HG03103 (cell line): ENCODE measurements around the gene GDNF.
"Not testable (repeated sequence)": the region's sequence is repeated elsewhere in the genome, so short reads cannot be mapped to it uniquely, and the experiment has no call there.

Experiments
- ATAC-seq: cut with Tn5 transposase; IDR thresholded peaks from one replicate; pipeline ENCODE4 v1.9.1; 2021; ENCODE audit warnings: low read depth; ENCODE audit not compliant: unreplicated experiment

Gene GDNF

DNA sequence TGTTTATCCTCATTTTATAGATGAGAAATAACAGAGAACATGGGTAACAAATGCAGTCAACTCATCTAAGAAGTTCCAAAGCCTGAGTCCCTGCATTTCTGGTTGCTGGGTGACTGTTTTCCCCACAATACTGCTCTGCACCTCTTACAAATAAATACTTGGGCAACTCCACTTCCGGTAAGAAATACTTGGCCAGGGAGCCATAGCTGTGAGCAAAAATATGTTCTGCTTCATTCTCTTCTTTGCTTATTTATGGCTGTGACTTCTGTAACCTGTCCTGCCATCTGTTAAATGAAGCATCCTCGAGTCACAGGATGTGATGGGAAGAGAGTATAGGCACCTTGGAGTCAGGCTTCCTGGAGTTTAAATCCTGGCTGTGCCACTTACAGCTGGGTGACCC, 49.9 kb downstream of the GDNF start:
- no peak for ATAC-seq

DNA sequence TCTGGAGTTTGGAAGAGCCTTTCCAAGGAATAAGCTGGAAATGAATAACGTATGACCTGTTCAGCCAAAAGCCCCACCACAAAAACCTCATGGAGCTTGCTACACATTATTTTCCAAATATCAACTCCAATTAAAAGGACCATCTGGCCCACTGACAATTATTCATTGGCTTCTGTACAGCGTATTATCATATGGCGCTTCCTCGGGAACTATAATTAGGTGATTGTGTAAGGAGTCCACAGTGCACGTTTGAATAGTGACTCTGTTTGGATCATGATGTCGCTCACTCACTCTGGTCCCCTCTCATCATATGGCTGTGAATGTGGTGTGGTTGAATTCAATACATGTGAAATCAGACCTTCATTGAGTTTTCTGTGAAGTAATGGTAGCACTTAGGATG, 52.1 kb downstream of the GDNF start:
- ATAC-seq = no peak

DNA sequence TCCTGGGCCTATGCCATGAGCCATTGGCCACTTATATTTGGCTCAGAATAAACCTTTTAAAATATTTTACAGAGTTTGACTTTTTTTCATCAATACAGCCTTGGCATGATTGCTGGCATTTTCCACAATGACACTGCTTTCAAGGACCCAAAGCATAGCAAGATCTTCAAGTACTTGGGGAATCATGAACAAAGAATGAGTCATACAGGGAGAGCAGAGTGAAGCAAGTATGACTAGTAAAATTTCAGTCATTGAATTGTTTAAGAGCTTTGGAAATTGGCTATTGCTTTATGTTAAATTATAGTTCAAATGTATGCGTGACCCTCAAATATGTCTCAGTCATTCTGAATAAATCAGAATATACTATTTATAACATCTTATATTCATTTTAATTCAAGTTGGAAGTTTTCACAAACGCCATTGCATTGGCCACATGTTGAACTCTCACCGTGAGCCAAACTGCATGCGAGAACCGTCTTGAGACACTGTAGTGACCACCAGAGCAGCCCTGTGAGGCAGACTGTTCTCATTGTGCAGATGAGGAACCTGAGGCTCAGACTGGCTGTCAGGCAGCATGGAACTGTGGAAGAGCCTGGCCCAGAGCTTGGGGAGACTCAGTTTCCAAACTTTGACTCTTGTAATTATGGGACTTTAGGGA, 52.9 kb downstream of the GDNF start:
- no peak for ATAC-seq

DNA sequence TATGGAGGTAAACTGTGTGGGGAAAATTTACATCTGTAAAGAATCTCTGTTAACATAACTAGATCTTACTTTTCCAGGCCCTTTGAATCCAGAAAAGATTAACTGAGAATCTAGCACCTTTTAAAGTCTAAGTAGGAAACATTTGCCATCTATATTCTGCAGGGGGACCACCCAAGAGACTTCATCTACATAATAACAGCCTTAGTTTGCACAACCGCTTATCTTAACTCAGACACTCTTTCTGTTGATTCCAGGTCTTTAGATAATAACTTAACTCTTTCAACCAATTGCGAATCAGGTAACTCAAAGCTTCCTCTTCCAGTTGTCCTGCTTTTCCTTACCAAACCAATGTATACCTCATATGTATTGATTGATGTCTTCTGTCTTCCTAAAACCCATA, 53.4 kb downstream of the GDNF start:
- ATAC-seq = no peak

GRCh38 chr5:37781409-37781808, 58.4 kb downstream of the GDNF start:
- ATAC-seq = not testable (repeated sequence)

DNA sequence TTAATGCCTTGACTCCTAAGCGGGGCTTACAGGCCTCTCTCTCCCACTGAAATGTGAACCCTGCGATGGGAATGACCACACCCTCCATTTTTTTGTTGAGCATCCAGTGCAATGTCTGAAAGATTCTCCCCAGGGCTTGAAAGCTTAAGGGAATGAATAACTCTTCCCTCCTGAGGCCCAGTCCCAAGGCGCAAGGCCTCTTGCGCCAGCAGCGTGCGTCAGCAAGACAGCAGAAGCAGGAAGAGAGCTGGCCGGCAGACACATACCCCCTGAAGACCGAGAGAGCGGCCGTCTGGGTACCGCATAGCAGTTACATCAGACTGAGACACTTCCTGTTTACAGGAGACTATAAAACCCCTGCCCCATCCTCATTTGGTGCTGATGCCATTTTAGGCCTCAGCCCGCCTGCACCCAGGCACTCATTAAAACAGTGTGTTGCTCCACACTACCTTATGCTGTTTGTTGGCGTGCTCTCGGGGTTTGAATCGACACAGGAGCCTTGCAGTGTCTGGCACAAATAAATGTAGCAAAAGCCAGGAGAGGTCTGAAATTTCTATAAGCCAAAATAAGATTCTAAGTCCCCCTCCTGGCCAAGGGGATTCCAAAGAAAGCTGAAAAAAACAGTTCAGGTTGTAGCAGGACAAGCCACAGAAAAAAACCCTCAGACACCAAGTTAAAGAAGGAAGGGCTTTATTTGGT, 62.3 kb downstream of the GDNF start:
- ATAC-seq = no peak

DNA sequence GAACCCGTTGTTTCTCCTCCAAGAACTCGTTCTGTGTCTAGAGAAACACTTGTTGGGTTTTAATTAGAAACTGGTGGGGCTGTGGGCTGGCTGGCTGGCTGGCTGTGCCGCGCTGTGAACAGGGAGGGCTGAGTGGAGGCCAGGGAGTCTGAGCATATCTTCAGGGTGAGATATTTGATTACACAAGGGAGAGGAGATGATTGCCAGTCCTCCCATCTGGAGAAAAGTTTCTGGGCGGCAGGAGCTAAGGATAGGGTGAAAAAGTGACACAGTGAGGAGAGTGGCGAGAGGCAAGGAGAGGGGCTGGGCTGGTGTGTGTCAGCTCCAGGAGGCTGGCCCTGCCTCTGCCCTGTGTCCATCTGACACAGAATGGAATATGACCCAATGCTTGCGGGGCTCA, 63.0 kb downstream of the GDNF start:
- no peak for ATAC-seq

- no peak for ATAC-seq
These were observed 64.8 kb downstream of the GDNF start for GRCh38 chr5:37774912-37775483.

DNA sequence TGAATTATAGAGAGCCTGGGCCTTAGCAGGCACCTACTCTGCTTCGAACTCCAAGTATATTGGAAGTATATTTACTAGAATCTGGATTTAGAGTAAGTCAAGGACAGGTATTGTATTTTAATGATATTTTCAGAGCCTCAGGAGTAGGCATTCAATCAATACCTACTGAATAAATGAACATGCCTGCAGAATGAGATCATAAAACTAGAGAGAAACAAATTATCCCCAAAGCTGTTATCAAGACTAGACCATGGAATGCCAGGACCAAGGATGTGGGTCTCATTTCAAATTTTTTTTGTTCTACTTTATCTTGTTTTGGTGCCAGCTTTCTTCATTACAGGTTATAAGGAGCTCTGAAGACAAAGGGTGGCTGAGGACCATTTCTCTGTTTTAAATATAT, 66.0 kb downstream of the GDNF start:
- no peak for ATAC-seq

- ATAC-seq = no peak
These were observed 67.6 kb downstream of the GDNF start for GRCh38 chr5:37772255-37772654.

DNA sequence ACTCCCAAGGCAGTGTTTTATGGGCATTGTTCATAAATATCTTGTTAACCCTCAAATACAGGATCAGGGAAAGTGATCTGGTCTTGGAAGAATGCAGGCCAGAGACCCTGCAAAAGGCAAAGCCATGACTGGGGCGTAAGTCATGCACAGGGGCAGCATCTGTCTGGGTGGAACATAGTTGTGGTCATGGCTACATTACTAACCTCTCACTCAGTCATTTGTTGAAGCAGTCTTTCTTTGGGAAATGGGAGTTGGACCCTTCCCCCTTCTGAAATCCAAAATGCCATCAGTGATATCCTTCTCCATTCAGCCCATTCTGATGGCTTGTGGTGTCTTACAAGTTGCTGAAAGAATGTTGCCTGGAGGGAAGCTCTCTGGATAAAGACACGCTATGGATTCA, 68.1 kb downstream of the GDNF start:
- no peak for ATAC-seq

- no peak for ATAC-seq
These were observed 68.6 kb downstream of the GDNF start for GRCh38 chr5:37771203-37771611.

- ATAC-seq = no peak
These were observed 69.1 kb downstream of the GDNF start for GRCh38 chr5:37770786-37771185.

DNA sequence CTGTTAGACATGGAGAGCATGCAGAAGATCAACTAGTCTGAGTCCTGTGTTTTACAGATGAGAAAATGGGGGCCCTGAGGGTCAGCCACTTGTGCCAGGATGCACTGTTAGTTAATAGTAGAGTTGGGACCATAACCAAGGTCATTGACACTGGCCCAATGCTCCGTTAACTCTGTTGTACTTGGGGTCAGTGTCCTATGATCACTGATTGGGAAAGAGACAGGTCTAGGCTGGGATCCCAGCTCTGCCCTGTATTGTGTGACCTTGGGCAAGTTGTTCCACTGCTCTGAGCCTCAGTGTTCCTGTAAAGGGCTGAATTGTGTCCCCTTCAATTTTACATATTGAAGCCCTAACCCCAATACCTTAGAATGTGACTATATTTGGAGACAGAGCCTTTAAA, 70.0 kb downstream of the GDNF start:
- ATAC-seq = no peak

DNA sequence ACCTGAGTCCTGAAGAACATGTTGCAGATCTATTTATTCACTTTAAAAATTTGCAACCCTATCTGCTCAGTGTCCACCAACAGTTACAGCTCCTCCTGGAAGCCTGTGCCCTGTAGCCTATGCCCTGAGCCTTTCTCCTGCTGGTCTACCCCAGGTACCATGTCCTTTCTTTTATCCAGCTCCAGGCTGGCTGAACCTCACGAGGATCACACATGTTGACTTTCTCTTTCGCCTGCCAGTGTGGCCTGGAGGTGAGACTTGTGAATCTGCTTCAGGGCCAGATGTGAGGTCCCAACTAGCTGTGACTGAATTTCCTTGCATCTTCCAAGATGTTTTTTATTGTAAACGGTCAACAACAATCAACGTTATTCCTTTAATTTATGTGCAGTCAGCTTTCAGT, 70.7 kb downstream of the GDNF start:
- no peak for ATAC-seq

DNA sequence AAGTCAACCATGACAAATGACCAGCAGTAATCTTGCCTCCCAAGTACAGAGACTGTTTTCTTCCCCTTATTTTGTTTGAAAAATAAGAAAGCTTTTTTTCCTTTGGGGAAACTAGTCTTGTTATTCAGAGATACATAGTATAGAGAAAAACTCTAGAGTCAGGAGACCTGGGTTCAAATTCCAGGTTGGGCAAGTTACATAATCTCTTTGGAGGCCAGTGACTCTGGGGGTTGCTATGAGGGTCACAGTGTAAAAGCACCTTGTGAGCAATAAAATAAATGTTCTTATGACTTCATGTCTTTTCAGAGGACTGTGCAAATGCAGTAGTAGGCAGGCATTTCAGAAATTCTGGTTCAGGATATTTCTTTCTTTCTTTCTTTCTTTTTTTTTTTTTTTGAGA, 71.5 kb downstream of the GDNF start:
- ATAC-seq = no peak

DNA sequence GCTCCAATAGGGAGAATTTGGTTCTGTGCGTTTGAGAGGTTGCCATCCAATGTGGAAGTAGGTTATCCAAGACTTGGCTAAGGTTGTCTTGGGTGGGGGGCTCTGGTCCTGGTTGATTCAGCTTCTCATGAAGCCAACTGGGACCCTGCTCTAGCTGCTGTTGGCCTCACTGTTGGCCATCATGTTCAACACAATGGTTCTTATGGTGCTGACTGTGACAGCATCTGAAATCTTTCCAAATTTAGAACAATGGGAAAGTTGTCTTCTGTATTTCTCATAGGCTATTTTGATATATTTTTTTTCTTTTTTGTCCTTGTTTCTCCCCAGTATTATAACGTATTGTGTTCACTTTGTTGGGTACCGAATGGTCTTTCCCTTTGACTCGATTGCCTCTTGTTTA, 71.9 kb downstream of the GDNF start:
- no peak for ATAC-seq

DNA sequence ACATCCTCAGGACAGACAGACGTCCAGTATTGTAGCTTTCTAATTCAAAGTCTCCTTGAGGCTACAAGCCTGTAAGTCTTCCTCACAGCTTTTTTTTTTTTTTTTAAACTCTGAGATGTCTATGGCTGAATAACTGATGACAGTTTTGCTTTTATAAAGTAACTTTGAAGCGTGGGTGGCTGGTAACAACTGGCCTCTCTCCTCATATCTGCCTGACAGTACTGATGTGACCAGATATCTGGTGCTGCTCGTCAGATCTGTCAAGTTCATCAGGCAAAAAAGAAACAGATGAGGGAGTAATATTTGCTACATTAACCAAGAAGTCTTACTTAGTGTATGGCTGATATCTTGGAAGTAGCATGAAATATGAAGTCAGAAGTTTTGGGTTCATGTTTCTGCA, 72.6 kb downstream of the GDNF start:
- no peak for ATAC-seq
